Panc1 (cell line): ENCODE data around the gene CITED2. TPM values are rescaled to one million over a fixed set of nuclear protein-coding genes. Genes with fewer than 3 reads are reported as not detected.

ENCODE experiments used
- ATAC-seq: fragments of 200-7000 bp; cut with Tn5 transposase; 2 replicates; pipeline ENCODE4 v1.9.1; 2020; ENCODE audit warnings: mild to moderate bottlenecking, moderate library complexity
- BruUV-seq: library from RNA; stranded (reverse); fragments of 400-500 nt; replicated peaks from 2 replicates; lab custom pipeline; 2021; lab: Mats Ljungman, UMichigan
- CTCF ChIA-PET: fragments of 300-600 bp; sonication (Branson Sonifier 250); formaldehyde crosslinking; loops from one replicate; lab custom pipeline; 2022; ENCODE audit warnings: antibody characterized with exemption; lab: Charles Lee
- POLR2A ChIA-PET: fragments of 300-600 bp; sonication (Branson Sonifier 250); formaldehyde crosslinking; loops from one replicate; lab custom pipeline; 2022; ENCODE audit warnings: antibody characterized with exemption; lab: Charles Lee
- DNase-seq: peaks from one replicate; pipeline ENCODE4 v3.0.0-alpha.2; 2010; ENCODE audit warnings: low read depth, low spot score
- H3K27ac ChIP-seq: 2 replicates; pipeline ENCODE4 v1.5.1; 2011; ENCODE audit warnings: mild to moderate bottlenecking, low read length, inconsistent platforms
- H3K27me3 ChIP-seq: fragments of 200-500 bp; sonication (Bioruptor generic); 2 replicates; pipeline ENCODE4 v1.6.0; 2014; ENCODE audit warnings: low read length, inconsistent platforms; ENCODE audit not compliant: control insufficient read depth, insufficient read depth
- H3K36me3 ChIP-seq: fragments of 200-500 bp; sonication (Bioruptor generic); 2 replicates; pipeline ENCODE4 v1.5.1; 2014; ENCODE audit warnings: inconsistent platforms, mild to moderate bottlenecking, low read length, moderate library complexity; ENCODE audit not compliant: control insufficient read depth, insufficient read depth
- H3K4me1 ChIP-seq: 2 replicates; pipeline ENCODE4 v1.5.1; 2011; ENCODE audit warnings: inconsistent platforms, mild to moderate bottlenecking, low read length, moderate library complexity; ENCODE audit not compliant: control insufficient read depth, insufficient read depth
- H3K4me3 ChIP-seq, 2 experiments: 2 replicates each; pipeline ENCODE4 v1.5.1; 2011 to 2012; ENCODE audit warnings: low read depth in 2 of 2, low read length in 2 of 2, mild to moderate bottlenecking in 2 of 2, inconsistent platforms in 1 of 2, moderate library complexity in 1 of 2
- H3K9me3 ChIP-seq: fragments of 200-500 bp; sonication (Bioruptor generic); 2 replicates; pipeline ENCODE4 v1.5.1; 2014; ENCODE audit warnings: low read depth, mild to moderate bottlenecking, inconsistent platforms, low read length, moderate library complexity; ENCODE audit not compliant: control insufficient read depth, insufficient read depth
- CTCF ChIP-seq: fragments of 450-650 bp; IDR thresholded peaks from 2 replicates; pipeline ENCODE4 v1.5.1; 2017; ENCODE audit warnings: mild to moderate bottlenecking
- POLR2AphosphoS5 ChIP-seq: IDR thresholded peaks from 2 replicates; pipeline ENCODE4 v1.6.1; 2012; ENCODE audit warnings: mild to moderate bottlenecking, low read depth, low read length, moderate library complexity
- SIN3A ChIP-seq: IDR thresholded peaks from 2 replicates; pipeline ENCODE4 v1.6.1; 2012; ENCODE audit warnings: low read depth, mild to moderate bottlenecking, low read length, moderate library complexity, borderline replicate concordance; ENCODE audit not compliant: insufficient read depth
- TCF7L2 ChIP-seq: IDR thresholded peaks from 2 replicates; pipeline ENCODE4 v1.6.1; 2011; ENCODE audit warnings: mild to moderate bottlenecking, low read depth, low read length, inconsistent platforms
- in situ Hi-C: cut with HindIII; loops from 2 replicates; pipeline ENCODE4 v1.10.0; 2016; ENCODE audit warnings: low sequenced_read_pairs, low pct_unique_long_range_greater_than_20kb
- intact Hi-C: fragments of 100-400 bp; cut with micrococcal nuclease; formaldehyde crosslinking; loops from one replicate; pipeline ENCODE4 v1.10.0; 2022; ENCODE audit not compliant: unreplicated experiment
- total RNA-seq: library from RNA; stranded (reverse); gene quantifications from one replicate; pipeline ENCODE4 v1.2.1, GENCODE V29; 2021; ENCODE audit not compliant: unreplicated experiment
- TF ChIP-seq, protein P1 (sequence below), 2 experiments: IDR thresholded peaks; 2 replicates each; pipeline ENCODE4 v1.6.1; 2011 to 2012; ENCODE audit warnings: low read depth in 2 of 2, control low read depth in 1 of 2, low read length in 1 of 2, mild to moderate bottlenecking in 1 of 2, moderate library complexity in 1 of 2; ENCODE audit not compliant: insufficient read depth in 1 of 2

Gene CITED2
- total RNA-seq, 1 experiment from 2014 or later: 210 TPM

DNA sequence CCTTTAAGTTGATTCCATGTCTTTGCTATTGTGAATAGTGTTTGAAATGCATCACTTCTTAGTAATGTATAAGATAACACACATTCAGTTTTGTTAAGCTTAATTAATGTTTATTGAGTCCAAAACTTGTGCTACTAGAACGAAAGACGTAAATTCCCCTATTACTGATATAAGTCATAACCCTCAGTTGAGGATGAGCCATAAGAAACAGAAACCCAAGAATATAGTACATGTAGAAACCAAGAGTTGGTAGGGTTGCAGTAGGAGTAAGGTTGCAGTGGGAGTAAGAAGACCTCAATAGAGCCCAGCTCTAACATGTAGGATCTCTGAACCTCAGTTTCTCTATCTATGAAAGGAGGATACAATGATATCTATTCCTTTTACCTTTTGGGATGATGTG lies 19.3 kb downstream of the CITED2 start:
- ChIA-PET CTCF (interaction anchor here (0.6 kb wide), 1 partner anchor 162 kb away, joined by 3 read pairs; no protein-coding TSS in a partner anchor), POLR2A (no interaction called here)
- TF ChIP-seq SIN3A (no peak), POLR2AphosphoS5 (no peak), CTCF (no peak), TCF7L2 (no peak)
- TF ChIP-seq, protein P1, sequence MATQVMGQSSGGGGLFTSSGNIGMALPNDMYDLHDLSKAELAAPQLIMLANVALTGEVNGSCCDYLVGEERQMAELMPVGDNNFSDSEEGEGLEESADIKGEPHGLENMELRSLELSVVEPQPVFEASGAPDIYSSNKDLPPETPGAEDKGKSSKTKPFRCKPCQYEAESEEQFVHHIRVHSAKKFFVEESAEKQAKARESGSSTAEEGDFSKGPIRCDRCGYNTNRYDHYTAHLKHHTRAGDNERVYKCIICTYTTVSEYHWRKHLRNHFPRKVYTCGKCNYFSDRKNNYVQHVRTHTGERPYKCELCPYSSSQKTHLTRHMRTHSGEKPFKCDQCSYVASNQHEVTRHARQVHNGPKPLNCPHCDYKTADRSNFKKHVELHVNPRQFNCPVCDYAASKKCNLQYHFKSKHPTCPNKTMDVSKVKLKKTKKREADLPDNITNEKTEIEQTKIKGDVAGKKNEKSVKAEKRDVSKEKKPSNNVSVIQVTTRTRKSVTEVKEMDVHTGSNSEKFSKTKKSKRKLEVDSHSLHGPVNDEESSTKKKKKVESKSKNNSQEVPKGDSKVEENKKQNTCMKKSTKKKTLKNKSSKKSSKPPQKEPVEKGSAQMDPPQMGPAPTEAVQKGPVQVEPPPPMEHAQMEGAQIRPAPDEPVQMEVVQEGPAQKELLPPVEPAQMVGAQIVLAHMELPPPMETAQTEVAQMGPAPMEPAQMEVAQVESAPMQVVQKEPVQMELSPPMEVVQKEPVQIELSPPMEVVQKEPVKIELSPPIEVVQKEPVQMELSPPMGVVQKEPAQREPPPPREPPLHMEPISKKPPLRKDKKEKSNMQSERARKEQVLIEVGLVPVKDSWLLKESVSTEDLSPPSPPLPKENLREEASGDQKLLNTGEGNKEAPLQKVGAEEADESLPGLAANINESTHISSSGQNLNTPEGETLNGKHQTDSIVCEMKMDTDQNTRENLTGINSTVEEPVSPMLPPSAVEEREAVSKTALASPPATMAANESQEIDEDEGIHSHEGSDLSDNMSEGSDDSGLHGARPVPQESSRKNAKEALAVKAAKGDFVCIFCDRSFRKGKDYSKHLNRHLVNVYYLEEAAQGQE (IDR thresholded peaks at IDR 0.05; ENCODE audit: insufficient read depth in 1 of 2, low read depth in 2 of 2, low read length in 1 of 2): no peak
- in situ Hi-C loops (no loop called here), intact Hi-C loops (loop anchor here (5.0 kb wide), 1 partner anchor 138 kb away; no protein-coding TSS in a partner anchor)
- BruUV-seq: no TSS peak
- Histone ChIP-seq H3K4me3 (no peak overlapping the region), H3K4me1 (no peaks in the 10 kb centered on the region), H3K36me3 (no peaks in the 10 kb centered on the region), H3K27ac (no peak overlapping the region), H3K9me3 (no peaks in the 10 kb centered on the region), H3K27me3 (no peaks in the 10 kb centered on the region)
- ATAC-seq: no peak
- no peak for DNase-seq

DNA sequence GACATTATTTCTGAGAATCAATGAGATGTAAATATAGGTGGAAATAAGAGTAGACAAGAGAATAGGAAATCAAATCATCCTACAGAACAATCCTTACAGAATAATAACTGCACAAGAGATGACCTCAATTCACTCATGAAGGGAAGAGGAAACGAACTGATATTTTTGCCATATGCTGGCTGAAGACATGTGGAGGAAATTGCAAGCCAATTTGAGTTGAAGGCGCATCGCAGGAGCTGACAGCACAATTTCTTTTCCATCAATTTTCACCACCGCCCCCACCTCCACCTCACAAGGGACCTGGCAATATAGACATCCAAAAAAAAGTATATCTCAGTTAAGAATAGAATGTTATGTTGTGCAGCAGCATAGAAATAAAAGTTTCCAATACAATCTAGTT lies 20.3 kb downstream of the CITED2 start:
- CTCF ChIA-PET: no interaction called here
- ATAC-seq: no peak
- TF ChIP-seq POLR2AphosphoS5 (no peak), CTCF (no peak), TCF7L2 (no peak), SIN3A (no peak)
- TF ChIP-seq, protein P1 (IDR thresholded peaks at IDR 0.05; ENCODE audit: insufficient read depth in 1 of 2, low read depth in 2 of 2, low read length in 1 of 2): no peak
- Histone ChIP-seq H3K4me1 (no peaks in the 10 kb centered on the region), H3K27ac (no peak overlapping the region), H3K9me3 (no peaks in the 10 kb centered on the region), H3K36me3 (no peaks in the 10 kb centered on the region), H3K4me3 (no peak overlapping the region), H3K27me3 (no peaks in the 10 kb centered on the region)
- in situ Hi-C loops (no loop called here), intact Hi-C loops (no loop called here)
- POLR2A ChIA-PET: no interaction called here
- no peak for DNase-seq
- BruUV-seq: no TSS peak
